HG03565 (cell line): ENCODE measurements around the gene SF3B3.
"Not testable (repeated sequence)": the region's sequence is repeated elsewhere in the genome, so short reads cannot be mapped to it uniquely, and the experiment has no call there.

Experiments used
- ATAC-seq: cut with Tn5 transposase; IDR thresholded peaks from one replicate; pipeline ENCODE4 v1.9.1; 2021; ENCODE audit warnings: mild to moderate bottlenecking, moderate library complexity; ENCODE audit not compliant: unreplicated experiment

SF3B3 gene

GRCh38 chr16:70586731-70587130, 63.1 kb downstream of the SF3B3 start:
- ATAC-seq: no peak

- ATAC-seq: no peak
Observed at GRCh38 chr16:70588565-70588964, 64.9 kb downstream of the SF3B3 start.

GRCh38 chr16:70589416-70589815, 65.8 kb downstream of the SF3B3 start:
- ATAC-seq: not testable (repeated sequence)

- ATAC-seq: no peak
Observed at GRCh38 chr16:70589998-70590471, 66.4 kb downstream of the SF3B3 start.

GRCh38 chr16:70590722-70591415, 67.3 kb downstream of the SF3B3 start:
- ATAC-seq: no peak

GRCh38 chr16:70591615-70592014, 68.0 kb downstream of the SF3B3 start:
- ATAC-seq: no peak

- no peak for ATAC-seq
Observed at GRCh38 chr16:70592106-70592571, 68.5 kb downstream of the SF3B3 start.

GRCh38 chr16:70593544-70593943, 69.9 kb downstream of the SF3B3 start:
- no peak for ATAC-seq

GRCh38 chr16:70594569-70594968, 71.0 kb downstream of the SF3B3 start:
- no peak for ATAC-seq

- no peak for ATAC-seq
Observed at GRCh38 chr16:70597135-70597835, 73.7 kb downstream of the SF3B3 start.

GRCh38 chr16:70598937-70599503, 75.4 kb downstream of the SF3B3 start:
- no peak for ATAC-seq

- ATAC-seq: no peak
Observed at GRCh38 chr16:70600730-70601129, 77.1 kb downstream of the SF3B3 start.

- ATAC-seq: no peak
Observed at GRCh38 chr16:70601576-70602575, 78.3 kb downstream of the SF3B3 start.

- ATAC-seq: no peak
Observed at GRCh38 chr16:70602831-70603230, 79.2 kb downstream of the SF3B3 start.

GRCh38 chr16:70604407-70605282, 81.0 kb downstream of the SF3B3 start:
- ATAC-seq: no peak

GRCh38 chr16:70605283-70605657, 81.7 kb downstream of the SF3B3 start:
- no peak for ATAC-seq

GRCh38 chr16:70608521-70608920, 84.9 kb downstream of the SF3B3 start:
- ATAC-seq: no peak

GRCh38 chr16:70610273-70611223, 86.9 kb downstream of the SF3B3 start:
- no peak for ATAC-seq

- no peak for ATAC-seq
Observed at GRCh38 chr16:70611224-70611598, 87.6 kb downstream of the SF3B3 start.
